HepG2 (cell line): ENCODE measurements around the gene ARHGEF10L. TPM values are rescaled to one million over a fixed set of nuclear protein-coding genes. Genes with fewer than 3 reads are reported as not detected.
"Not testable (repeated sequence)": the region's sequence is repeated elsewhere in the genome, so short reads cannot be mapped to it uniquely, and the experiment has no call there.

Source experiments
- ATAC-seq: fragments of 200-7000 bp; cut with Tn5 transposase; 3 replicates; pipeline ENCODE4 v1.9.1; 2020; ENCODE audit warnings: mild to moderate bottlenecking, moderate library complexity
- BruUV-seq: library from RNA; stranded (reverse); fragments of 400-500 nt; replicated peaks from 2 replicates; lab custom pipeline; 2021; lab: Mats Ljungman, UMichigan
- CTCF ChIA-PET: fragments of 300-600 bp; formaldehyde crosslinking; extraction: SDS; loops from one replicate; lab custom pipeline; 2021; ENCODE audit warnings: low total read pairs, inconsistent platforms, low intra/inter-chr PET ratio; lab: Yijun Ruan, JAX
- POLR2A ChIA-PET: fragments of 350-600 bp; sonication (Branson Sonifier 250); formaldehyde crosslinking; loops from one replicate; lab custom pipeline; 2020; ENCODE audit warnings: antibody characterized with exemption, inconsistent platforms; lab: Yijun Ruan, JAX
- DNase-seq: peaks from one replicate; pipeline ENCODE4 v3.0.0-alpha.2; 2015; ENCODE audit warnings: low spot score
- FAIRE-seq: peaks from 3 replicates; lab custom pipeline; 2011; peaks lifted over from hg19 to GRCh38; lab: Jason Lieb, UNC
- H2AFZ ChIP-seq: one replicate; pipeline ENCODE4 v1.6.1; 2011; ENCODE audit warnings: low read length, inconsistent platforms
- H3K27ac ChIP-seq: fragments of 300-600 bp; 3 replicates; pipeline ENCODE4 v1.8.0; 2011; ENCODE audit warnings: mixed run types, mild to moderate bottlenecking, mixed read lengths, low read length, inconsistent platforms; ENCODE audit not compliant: insufficient read depth; ENCODE audit errors: extremely low read length
- H3K27me3 ChIP-seq, 2 experiments: fragments of 200-600 bp in 1 of 2; 2 replicates in 1 of 2; 3 replicates in 1 of 2; pipeline versions ENCODE4 v1.6.0 to v1.8.0; 2011; ENCODE audit warnings: low read length in 2 of 2, mild to moderate bottlenecking in 2 of 2, moderate library complexity in 2 of 2, inconsistent platforms in 1 of 2; ENCODE audit not compliant: insufficient read depth in 2 of 2, control insufficient read depth in 1 of 2
- H3K36me3 ChIP-seq, 2 experiments: fragments of 200-600 bp in 1 of 2; replicated peaks in 1 of 2; 2 replicates in 1 of 2; 3 replicates in 1 of 2; pipeline versions ENCODE4 v1.5.1 to v1.8.0; 2011; ENCODE audit warnings: low read length in 2 of 2, inconsistent platforms in 1 of 2; ENCODE audit not compliant: insufficient read depth in 2 of 2, control insufficient read depth in 1 of 2
- H3K4me1 ChIP-seq: 2 replicates; pipeline ENCODE4 v1.5.1; 2012; ENCODE audit warnings: low read length, inconsistent platforms; ENCODE audit not compliant: insufficient read depth
- H3K4me2 ChIP-seq: 2 replicates; pipeline ENCODE4 v1.6.0; 2011; ENCODE audit warnings: low read depth, low read length, inconsistent platforms
- H3K4me3 ChIP-seq, 3 experiments: fragments of 200-600 bp in 1 of 3; sonication (generic), shearing (Covaris generic) in 1 of 3; replicated peaks in 1 of 3; 2 replicates each; pipeline ENCODE4 v1.5.1; 2011 to 2016; ENCODE audit warnings: low read length in 3 of 3, inconsistent platforms in 2 of 3, low read depth in 2 of 3, mild to moderate bottlenecking in 2 of 3, control low read depth in 1 of 3, mixed read lengths in 1 of 3; ENCODE audit not compliant: insufficient read depth in 1 of 3
- H3K79me2 ChIP-seq: one replicate; pipeline ENCODE4 v1.6.1; 2011; ENCODE audit warnings: low read length, inconsistent platforms; ENCODE audit not compliant: insufficient read depth
- H3K9ac ChIP-seq: 2 replicates; pipeline ENCODE4 v1.6.0; 2011; ENCODE audit warnings: mild to moderate bottlenecking, low read depth, low read length, inconsistent platforms; ENCODE audit not compliant: insufficient read depth
- H3K9me3 ChIP-seq: 2 replicates; pipeline ENCODE4 v1.5.1; 2012; ENCODE audit warnings: mild to moderate bottlenecking, low read length
- H4K20me1 ChIP-seq: 2 replicates; pipeline ENCODE4 v1.6.0; 2011; ENCODE audit warnings: inconsistent platforms, mild to moderate bottlenecking, low read length, moderate library complexity; ENCODE audit not compliant: insufficient read depth
- ARID2 ChIP-seq: sonication (generic); formaldehyde crosslinking; IDR thresholded peaks from 2 replicates; pipeline ENCODE4 v1.8.1; 2022; ENCODE audit warnings: mild to moderate bottlenecking, missing genetic modification reagents, borderline replicate concordance
- BORCS8-MEF2B ChIP-seq: sonication (generic); formaldehyde crosslinking; IDR thresholded peaks from 2 replicates; pipeline ENCODE4 v1.8.0; 2022; ENCODE audit warnings: mild to moderate bottlenecking, missing genetic modification reagents
- CAMTA2 ChIP-seq: sonication (generic); formaldehyde crosslinking; IDR thresholded peaks from 2 replicates; pipeline ENCODE4 v1.4.0; 2020; ENCODE audit warnings: mild to moderate bottlenecking, missing genetic modification reagents, borderline replicate concordance
- E2F5 ChIP-seq: sonication (generic); formaldehyde crosslinking; conservative IDR thresholded peaks from 2 replicates; pipeline ENCODE4 v1.4.0; 2020; ENCODE audit warnings: missing genetic modification reagents
- FOXC1 ChIP-seq: sonication (generic); formaldehyde crosslinking; IDR thresholded peaks from 2 replicates; pipeline ENCODE4 v1.8.0; 2022; ENCODE audit warnings: mild to moderate bottlenecking, missing genetic modification reagents, borderline replicate concordance
- HNRNPK ChIP-seq: fragments of 200-400 bp; formaldehyde crosslinking; IDR thresholded peaks from 2 replicates; pipeline ENCODE4 v1.6.1; 2018; ENCODE audit warnings: low read length, low read depth, moderate library complexity, mild to moderate bottlenecking; ENCODE audit not compliant: poor library complexity, severe bottlenecking
- ZNF484 ChIP-seq: sonication (generic); formaldehyde crosslinking; IDR thresholded peaks from 2 replicates; pipeline ENCODE4 v1.5.1; 2020; ENCODE audit warnings: mild to moderate bottlenecking, low read depth, missing genetic modification reagents, borderline replicate concordance
- ZNF724P ChIP-seq: sonication (generic); formaldehyde crosslinking; IDR thresholded peaks from 2 replicates; pipeline ENCODE4 v1.8.0; 2022; ENCODE audit warnings: missing genetic modification reagents, borderline replicate concordance
- ZNF768 ChIP-seq: sonication (generic); formaldehyde crosslinking; IDR thresholded peaks from 2 replicates; pipeline ENCODE4 v1.4.0; 2020; ENCODE audit warnings: missing genetic modification reagents
- WGBS: methylation state at CpG from one replicate; pipeline ENCODE4 v1.1.6; 2017; ENCODE audit warnings: low lambda C conversion rate; 5-methylcytosine and 5-hydroxymethylcytosine counted together
- in situ Hi-C: cut with HindIII; loops from 2 replicates; pipeline ENCODE4 v1.10.0; 2017; ENCODE audit warnings: low pct_unique_long_range_greater_than_20kb; ENCODE audit not compliant: extremely low pct_ligation_motif_present
- intact Hi-C: fragments of 100-400 bp; cut with micrococcal nuclease; formaldehyde crosslinking; loops from one replicate; pipeline ENCODE4 v1.10.0; 2022; ENCODE audit not compliant: unreplicated experiment
- polyA plus RNA-seq, 8 experiments: library from polyadenylated mRNA; depleted of rRNA in 3 of 8; stranded (reverse) in 7 of 8; unstranded in 1 of 8; fragments of >200 nt; fragmentation: Illumina TruSeq in 4 of 8; extraction: Trizol in 4 of 8; gene quantifications; 2 replicates each; pipeline versions ENCODE4 v1.2.1 to v1.2.3, GENCODE V29; 2011 to 2016; ENCODE audit warnings: low read depth in 4 of 8, missing spikeins in 1 of 8, mixed read lengths in 1 of 8; ENCODE audit not compliant: insufficient read depth in 1 of 8
- total RNA-seq, 5 experiments: library from RNA; depleted of rRNA; stranded (reverse); fragments of >200 nt; fragmentation: Illumina TruSeq; extraction: Trizol; gene quantifications; 2 replicates each; pipeline ENCODE4 v1.2.3, GENCODE V29; 2016; ENCODE audit warnings: low read depth in 1 of 5
- TF ChIP-seq, protein P1 (sequence below): sonication (generic); formaldehyde crosslinking; IDR thresholded peaks from 2 replicates; pipeline ENCODE4 v1.5.0; 2020; ENCODE audit warnings: mild to moderate bottlenecking, missing genetic modification reagents, moderate library complexity

The ARHGEF10L gene
- total and polyA plus RNA-seq, 2 of the 13 experiments (the other 11 are each of a cell fraction or from before 2014, with no cell fraction given), result 46.5 to 78.3 TPM

GRCh38 chr1:17627239-17628052 is 87.9 kb downstream of the ARHGEF10L start (continued):
- TF ChIP-seq ZNF484 (CRISPR knock-in tag) (no peak), E2F5 (CRISPR knock-in tag) (no peak), BORCS8-MEF2B (CRISPR knock-in tag) (no peak), CAMTA2 (CRISPR knock-in tag) (no peak), ZNF724P (no peak), ZNF768 (CRISPR knock-in tag) (peak; percentile 79), ARID2 (CRISPR knock-in tag) (no peak), HNRNPK (no peak), FOXC1 (CRISPR knock-in tag) (no peak)
- TF ChIP-seq, protein P1, sequence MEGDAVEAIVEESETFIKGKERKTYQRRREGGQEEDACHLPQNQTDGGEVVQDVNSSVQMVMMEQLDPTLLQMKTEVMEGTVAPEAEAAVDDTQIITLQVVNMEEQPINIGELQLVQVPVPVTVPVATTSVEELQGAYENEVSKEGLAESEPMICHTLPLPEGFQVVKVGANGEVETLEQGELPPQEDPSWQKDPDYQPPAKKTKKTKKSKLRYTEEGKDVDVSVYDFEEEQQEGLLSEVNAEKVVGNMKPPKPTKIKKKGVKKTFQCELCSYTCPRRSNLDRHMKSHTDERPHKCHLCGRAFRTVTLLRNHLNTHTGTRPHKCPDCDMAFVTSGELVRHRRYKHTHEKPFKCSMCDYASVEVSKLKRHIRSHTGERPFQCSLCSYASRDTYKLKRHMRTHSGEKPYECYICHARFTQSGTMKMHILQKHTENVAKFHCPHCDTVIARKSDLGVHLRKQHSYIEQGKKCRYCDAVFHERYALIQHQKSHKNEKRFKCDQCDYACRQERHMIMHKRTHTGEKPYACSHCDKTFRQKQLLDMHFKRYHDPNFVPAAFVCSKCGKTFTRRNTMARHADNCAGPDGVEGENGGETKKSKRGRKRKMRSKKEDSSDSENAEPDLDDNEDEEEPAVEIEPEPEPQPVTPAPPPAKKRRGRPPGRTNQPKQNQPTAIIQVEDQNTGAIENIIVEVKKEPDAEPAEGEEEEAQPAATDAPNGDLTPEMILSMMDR (CRISPR knock-in tag), result peak; percentile 51

GRCh38 chr1:17629046-17629445 is 89.5 kb downstream of the ARHGEF10L start:
- H2AFZ ChIP-seq, BruUV-seq, in situ Hi-C loops, H3K27ac ChIP-seq, POLR2A ChIA-PET, H3K9me3 ChIP-seq, H3K4me2 ChIP-seq, FAIRE-seq, intact Hi-C loops, DNase-seq, H4K20me1 ChIP-seq, H3K4me1 ChIP-seq, H3K9ac ChIP-seq, ATAC-seq, CTCF ChIA-PET, H3K79me2 ChIP-seq, H3K27me3 ChIP-seq, H3K4me3 ChIP-seq: not testable (repeated sequence)
- WGBS, result 97% methylated on average over 5 of the region's 5 CpGs
- peaks cover 70 to 85% of the 10 kb centered on the region in 2 experiments for H3K36me3 ChIP-seq
